ENCODE measurements around the gene HTR6. TPM values are rescaled to one million over a fixed set of nuclear protein-coding genes. Genes with fewer than 3 reads are reported as not detected.

Gene HTR6
- total RNA-seq, 1 experiment from 2014 or later: not detected

GRCh38 chr1:19684677-19685076 lies 20.0 kb downstream of the HTR6 start:
- H3K4me2 ChIP-seq: no peak overlapping the region
- H2AFZ ChIP-seq: no peak overlapping the region
- POLR2A ChIA-PET (ENCODE audit: unreplicated experiment): no interaction called here
- no peaks in the 10 kb centered on the region for H3K9me2 ChIP-seq (ENCODE audit: insufficient read depth)
- no peaks in the 10 kb centered on the region for H3F3A ChIP-seq (ENCODE audit: insufficient read depth, low read depth)
- H4K20me1 ChIP-seq (ENCODE audit: insufficient read depth): no peaks in the 10 kb centered on the region
- H3K27me3 ChIP-seq (ENCODE audit: insufficient read depth, low read depth): no peaks in the 10 kb centered on the region
- intact Hi-C loops (cut with micrococcal nuclease; ENCODE audit: unreplicated experiment): no loop called here
- no peaks in the 10 kb centered on the region for H3K79me2 ChIP-seq (ENCODE audit: low read depth)
- TF ChIP-seq CTCF (conservative IDR thresholded peaks at IDR 0.05) (no peak), EZH2 (IDR thresholded peaks at IDR 0.05; ENCODE audit: low read depth) (no peak)
- H3K27ac ChIP-seq: no peak overlapping the region
- H3K9me3 ChIP-seq (ENCODE audit: insufficient read depth, low read depth): no peaks in the 10 kb centered on the region
- no peaks in the 10 kb centered on the region for H3K4me1 ChIP-seq (replicated peaks; ENCODE audit: insufficient read depth)
- no peaks in the 10 kb centered on the region for H3K36me3 ChIP-seq (ENCODE audit: low read depth)
- DNase-seq: no peak
- no TSS peak for BruUV-seq (replicated peaks)
- H3K4me3 ChIP-seq: no peak overlapping the region
- CTCF ChIA-PET: no interaction called here

GRCh38 chr1:19685994-19686393 lies 21.3 kb downstream of the HTR6 start:
- TF ChIP-seq EZH2 (IDR thresholded peaks at IDR 0.05; ENCODE audit: low read depth) (no peak), CTCF (conservative IDR thresholded peaks at IDR 0.05) (no peak)
- intact Hi-C loops (cut with micrococcal nuclease; ENCODE audit: unreplicated experiment): no loop called here
- H3K4me2 ChIP-seq: no peak overlapping the region
- H3K36me3 ChIP-seq (ENCODE audit: low read depth): no peaks in the 10 kb centered on the region
- no peak for DNase-seq
- H3K79me2 ChIP-seq (ENCODE audit: low read depth): no peaks in the 10 kb centered on the region
- H2AFZ ChIP-seq: no peak overlapping the region
- H3K4me3 ChIP-seq: no peak overlapping the region
- ChIA-PET CTCF (no interaction called here), POLR2A (ENCODE audit: unreplicated experiment) (no interaction called here)
- H3K27me3 ChIP-seq (ENCODE audit: insufficient read depth, low read depth): no peaks in the 10 kb centered on the region
- no peaks in the 10 kb centered on the region for H4K20me1 ChIP-seq (ENCODE audit: insufficient read depth)
- no peaks in the 10 kb centered on the region for H3K9me2 ChIP-seq (ENCODE audit: insufficient read depth)
- no peaks in the 10 kb centered on the region for H3F3A ChIP-seq (ENCODE audit: insufficient read depth, low read depth)
- no peaks in the 10 kb centered on the region for H3K9me3 ChIP-seq (ENCODE audit: insufficient read depth, low read depth)
- H3K4me1 ChIP-seq (replicated peaks; ENCODE audit: insufficient read depth): no peaks in the 10 kb centered on the region
- no peak overlapping the region for H3K27ac ChIP-seq
- no TSS peak for BruUV-seq (replicated peaks)

GRCh38 chr1:19687414-19687813 lies 22.7 kb downstream of the HTR6 start:
- Histone ChIP-seq H3K9me2 (ENCODE audit: insufficient read depth) (no peaks in the 10 kb centered on the region), H3K4me3 (no peak overlapping the region), H3K27ac (no peak overlapping the region), H3K4me2 (no peak overlapping the region), H3K27me3 (ENCODE audit: insufficient read depth, low read depth) (no peaks in the 10 kb centered on the region), H4K20me1 (ENCODE audit: insufficient read depth) (no peaks in the 10 kb centered on the region), H3K36me3 (ENCODE audit: low read depth) (no peaks in the 10 kb centered on the region), H3K79me2 (ENCODE audit: low read depth) (no peaks in the 10 kb centered on the region), H2AFZ (no peak overlapping the region), H3F3A (ENCODE audit: insufficient read depth, low read depth) (no peaks in the 10 kb centered on the region), H3K4me1 (replicated peaks; ENCODE audit: insufficient read depth) (no peaks in the 10 kb centered on the region), H3K9me3 (ENCODE audit: insufficient read depth, low read depth) (no peaks in the 10 kb centered on the region)
- intact Hi-C loops (cut with micrococcal nuclease; ENCODE audit: unreplicated experiment): no loop called here
- CTCF ChIA-PET: no interaction called here
- POLR2A ChIA-PET (ENCODE audit: unreplicated experiment): no interaction called here
- DNase-seq: no peak
- no TSS peak for BruUV-seq (replicated peaks)
- TF ChIP-seq CTCF (conservative IDR thresholded peaks at IDR 0.05): no peak
- no peak for TF ChIP-seq EZH2 (IDR thresholded peaks at IDR 0.05; ENCODE audit: low read depth)

Data from PC-9 (cell line).